NCI-H2029 treated with DMSO at 0.1 percent for 48 hours (cell line): Measurements from ENCODE around the gene EZR.
A peak's percentile ranks its signal among the peaks of the same experiment; 100 is the strongest.

Experiments used
- DNase-seq: peaks from one replicate; lab custom pipeline; 2025; lab: John Stamatoyannopoulos, UW

The EZR gene

GRCh38 chr6:158819213-158819976 lies at the start of gene EZR:
EZR (minus strand) TSS chr6:158819368; CDS start chr6:158818093, 1,275 bp downstream.
- no peak for DNase-seq

DNA sequence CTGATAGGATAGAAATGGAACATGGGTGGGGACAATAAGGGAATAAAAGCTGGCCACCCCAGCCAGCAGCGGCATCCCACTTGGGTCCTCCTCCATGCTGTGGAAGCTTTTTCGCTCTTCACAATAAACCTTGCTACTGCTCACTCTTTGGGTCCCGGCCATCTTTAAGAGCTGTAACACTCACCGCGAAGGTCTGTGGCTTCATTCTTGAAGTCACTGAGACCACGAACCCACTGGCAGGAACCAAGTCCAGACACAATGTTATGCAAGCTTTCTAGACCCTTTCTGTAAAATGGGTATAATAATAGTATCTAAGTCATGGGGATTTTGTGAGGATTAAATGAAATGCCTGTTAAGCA lies 48.9 kb upstream of the EZR start:
- no peak for DNase-seq

DNA sequence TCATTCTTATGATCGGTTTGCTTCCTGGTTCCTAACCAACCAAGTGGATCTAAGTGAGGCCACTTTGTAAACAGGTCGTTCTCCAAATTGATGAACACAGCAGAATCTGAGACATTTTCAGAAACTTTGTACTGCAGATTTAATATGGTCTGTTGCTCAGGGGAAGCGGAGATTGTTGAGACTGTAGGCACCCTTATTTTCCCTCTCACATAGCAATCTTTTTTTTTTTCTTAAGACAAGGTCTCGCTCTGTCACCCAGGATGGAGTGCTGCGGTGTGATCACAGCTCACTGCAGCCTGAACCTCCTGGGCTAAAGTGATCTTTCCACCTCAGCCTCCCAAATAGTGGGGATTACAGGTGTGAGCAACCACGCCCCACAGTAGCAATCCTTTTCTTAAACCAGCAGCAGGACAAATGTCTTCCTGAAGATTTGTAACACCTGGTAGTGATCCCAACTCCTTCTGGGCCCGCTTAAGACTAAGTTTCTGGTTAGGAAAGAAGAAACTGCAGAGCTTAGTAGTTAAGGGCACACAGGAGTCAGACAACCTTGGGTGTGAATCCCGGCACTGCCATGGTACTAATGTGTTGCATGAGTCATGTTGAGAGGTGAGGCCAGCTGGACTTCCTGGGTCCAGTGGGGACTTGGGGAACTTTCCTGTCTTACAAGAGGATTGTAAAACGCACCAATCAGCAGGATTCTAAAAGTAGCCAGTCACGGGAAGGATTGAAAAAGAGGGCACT lies 48.4 kb upstream of the EZR start:
- no peak for DNase-seq

GRCh38 chr6:158865769-158866168 lies 46.6 kb upstream of the EZR start:
- DNase-seq: no peak

- no peak for DNase-seq
These were observed 44.5 kb upstream of the EZR start for GRCh38 chr6:158863646-158864045.

DNA sequence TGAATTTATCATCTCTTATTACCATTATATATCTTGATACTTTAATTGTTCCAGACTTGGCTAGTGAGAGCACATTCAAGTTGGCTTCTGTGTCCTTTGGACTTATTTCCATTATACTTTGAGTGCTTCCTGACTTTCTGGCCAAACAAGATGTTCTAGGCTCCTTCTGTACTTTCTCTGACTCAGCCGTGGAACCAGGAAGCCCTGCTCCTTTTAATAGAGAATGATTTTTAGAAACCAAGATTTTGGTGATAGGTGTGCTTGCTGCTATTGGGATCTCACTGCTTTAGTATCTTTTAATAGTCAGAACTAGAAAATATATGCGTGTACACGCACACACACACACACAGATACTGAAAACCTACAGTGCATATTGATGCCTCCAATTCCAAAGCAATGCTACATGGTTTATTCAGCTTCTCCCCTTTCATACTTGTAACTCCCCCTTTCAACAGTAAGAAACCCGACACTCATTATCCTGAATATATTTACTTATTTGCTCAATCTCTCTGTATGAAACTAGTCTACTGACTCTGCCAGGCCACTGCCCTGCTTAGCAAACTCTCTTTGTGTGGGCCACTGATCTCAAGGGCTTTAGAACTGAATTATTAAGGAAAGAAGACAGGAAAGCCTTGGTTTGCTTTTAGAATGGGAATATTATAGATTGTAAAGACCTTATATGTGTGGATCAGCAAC lies 42.7 kb upstream of the EZR start:
- DNase-seq: peak; percentile 87

GRCh38 chr6:158860279-158860865 lies 41.2 kb upstream of the EZR start:
- no peak for DNase-seq

- DNase-seq: no peak
These were observed 37.1 kb upstream of the EZR start for GRCh38 chr6:158856261-158856660.

DNA sequence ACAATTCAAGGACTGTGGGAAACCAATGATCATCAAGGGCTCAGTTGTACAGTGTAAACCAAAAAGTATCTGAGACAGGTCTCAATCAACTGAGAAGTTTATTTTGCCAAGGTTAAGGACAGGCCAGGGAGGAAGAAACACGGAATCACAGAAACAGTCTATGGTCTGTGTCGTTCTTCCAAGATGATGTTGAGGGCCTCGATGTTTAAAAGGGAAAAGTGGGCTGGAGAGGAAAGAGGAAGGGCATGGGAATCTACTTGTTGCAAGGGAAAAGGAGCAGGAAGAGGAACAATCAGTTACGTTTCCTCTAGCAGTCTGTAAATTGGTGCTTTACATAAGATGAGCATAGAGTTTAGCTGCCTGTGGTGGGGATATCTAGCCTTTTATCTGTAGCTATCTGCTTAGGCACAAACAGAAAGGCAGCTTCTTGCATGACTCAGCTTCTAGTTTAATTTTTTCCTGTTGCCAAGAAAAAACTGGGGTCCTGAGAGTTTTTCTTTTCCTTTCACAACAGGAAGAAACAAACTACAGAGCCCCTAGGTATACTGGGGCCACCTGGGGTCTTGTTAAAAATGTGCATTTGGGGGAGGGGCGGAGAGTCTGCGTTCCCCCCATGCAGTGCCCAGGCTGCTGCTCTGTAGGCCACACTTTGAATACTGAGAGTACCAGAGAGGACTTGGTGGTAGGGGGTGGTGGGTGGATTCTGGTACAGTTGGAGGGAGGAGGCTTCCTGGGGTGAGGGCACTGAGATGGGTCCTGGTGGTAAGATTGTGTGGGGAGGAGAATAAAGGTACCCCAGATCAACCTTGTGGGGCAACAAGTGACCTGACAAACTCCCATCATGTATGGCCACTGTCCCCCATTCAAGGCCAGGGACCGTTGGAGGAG lies 35.3 kb upstream of the EZR start:
- DNase-seq: no peak

DNA sequence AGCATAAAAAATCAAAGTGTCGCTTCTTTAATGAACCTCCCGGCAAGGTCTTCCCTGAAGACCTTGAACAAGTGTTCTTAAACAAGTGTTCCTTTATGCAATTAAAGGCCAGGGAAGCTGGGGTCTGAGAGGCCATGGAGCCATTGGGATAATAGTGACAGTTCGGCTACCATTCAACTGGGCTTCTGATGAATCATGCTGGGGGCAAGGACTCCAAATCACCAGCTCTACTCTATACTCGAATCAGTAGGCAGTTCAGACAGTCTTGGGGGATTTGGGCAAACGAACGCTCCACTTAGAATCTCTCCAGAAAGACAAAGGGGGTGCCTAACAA lies 34.7 kb upstream of the EZR start:
- DNase-seq: no peak

DNA sequence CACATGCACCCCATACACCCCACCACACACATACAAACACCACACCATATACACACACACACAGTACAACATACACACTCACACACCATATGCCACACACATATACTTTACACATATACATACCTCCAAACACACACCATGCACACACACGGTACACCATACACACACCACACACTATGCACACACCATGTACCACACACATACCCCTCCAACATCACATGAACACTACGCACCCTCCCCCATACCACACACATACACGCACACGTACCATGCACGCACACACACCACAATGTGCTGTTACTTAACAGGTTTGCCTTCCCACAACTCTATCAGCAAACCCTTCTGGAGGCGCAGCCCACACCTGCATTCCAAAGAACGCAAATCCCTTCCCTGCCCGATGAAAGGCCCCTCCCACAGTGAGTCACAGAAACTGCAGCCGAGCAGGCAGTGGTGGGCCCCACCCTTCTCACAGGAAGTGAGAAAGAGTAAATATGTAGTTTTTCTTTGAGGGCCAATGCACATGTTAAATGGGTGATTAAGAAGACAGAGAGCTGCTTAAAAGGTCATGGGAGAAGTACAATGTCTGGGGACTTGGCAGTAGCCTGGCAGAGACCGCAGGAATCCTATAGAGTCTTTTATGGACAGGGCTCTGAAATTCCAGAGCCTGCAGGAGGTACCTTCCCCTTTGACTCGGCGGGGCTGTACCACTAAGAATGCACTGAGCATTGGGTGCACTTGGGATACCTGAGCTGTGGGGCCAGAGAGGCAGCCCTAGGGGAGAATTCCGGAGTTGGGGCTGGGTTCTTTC lies 34.1 kb upstream of the EZR start:
- DNase-seq: peak; percentile 27

- no peak for DNase-seq
These were observed 33.3 kb upstream of the EZR start for GRCh38 chr6:158852312-158853071.

DNA sequence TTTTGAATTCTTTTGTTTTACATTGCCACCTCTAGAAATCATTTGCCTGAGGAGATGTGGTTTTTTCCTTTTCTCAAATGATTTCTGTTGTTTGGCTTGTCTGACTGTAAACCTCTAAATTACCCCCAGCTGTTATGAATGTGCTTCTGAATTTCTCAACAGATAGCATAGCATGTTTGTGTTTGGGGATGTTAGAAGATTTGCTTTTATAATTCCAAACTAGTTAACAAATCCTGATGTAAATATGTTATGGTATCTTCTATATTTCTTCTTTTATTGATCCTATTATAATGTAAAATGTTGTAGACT lies 31.6 kb upstream of the EZR start:
- DNase-seq: no peak

GRCh38 chr6:158849899-158850806 lies 31.0 kb upstream of the EZR start:
- peak; percentile 92 for DNase-seq

DNA sequence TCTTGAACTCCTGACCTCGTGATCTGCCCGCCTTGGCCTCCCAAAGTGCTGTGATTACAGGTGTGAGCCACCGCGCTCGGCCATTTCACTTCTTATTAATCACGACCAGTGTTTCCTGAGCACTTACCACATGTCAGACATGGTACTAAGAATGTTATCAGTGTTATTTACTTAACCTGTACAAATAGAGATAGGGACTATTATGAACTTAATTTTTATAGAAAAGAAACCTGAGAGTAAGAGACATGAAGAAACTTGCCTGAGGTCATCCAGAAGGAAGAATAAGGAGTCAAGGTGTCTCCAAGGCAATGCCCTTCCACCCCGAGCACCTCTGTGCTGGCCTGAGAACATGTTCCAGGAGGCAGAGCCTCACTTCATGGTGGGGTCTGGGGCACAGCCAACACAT lies 29.3 kb upstream of the EZR start:
- DNase-seq: no peak

GRCh38 chr6:158847786-158848185 lies 28.6 kb upstream of the EZR start:
- no peak for DNase-seq

DNA sequence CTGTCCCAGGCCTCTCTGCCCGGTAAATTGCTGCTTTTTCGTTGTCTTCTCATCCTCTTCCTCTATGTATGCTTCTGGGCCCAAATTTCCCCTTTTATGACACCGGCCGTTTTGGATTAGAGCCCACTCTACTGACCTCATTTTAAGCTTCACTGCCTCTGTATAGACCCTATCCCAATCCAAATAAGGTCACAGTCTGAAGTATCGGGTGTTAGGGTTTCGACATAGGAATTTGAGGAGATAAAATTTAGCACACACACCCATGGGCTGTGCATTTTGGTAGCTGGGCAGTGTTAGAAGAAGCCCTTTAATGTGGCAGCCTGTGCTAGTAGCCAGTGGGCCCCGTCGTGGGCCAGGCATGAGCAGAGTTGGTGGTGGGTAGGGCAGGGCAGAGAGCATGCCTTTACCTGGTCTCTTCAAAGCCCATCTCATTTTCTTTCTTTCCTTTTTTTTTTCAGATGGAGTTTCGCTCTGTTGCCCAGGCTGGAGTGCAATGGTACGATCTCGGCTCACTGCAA lies 27.9 kb upstream of the EZR start:
- DNase-seq: peak; percentile 35

DNA sequence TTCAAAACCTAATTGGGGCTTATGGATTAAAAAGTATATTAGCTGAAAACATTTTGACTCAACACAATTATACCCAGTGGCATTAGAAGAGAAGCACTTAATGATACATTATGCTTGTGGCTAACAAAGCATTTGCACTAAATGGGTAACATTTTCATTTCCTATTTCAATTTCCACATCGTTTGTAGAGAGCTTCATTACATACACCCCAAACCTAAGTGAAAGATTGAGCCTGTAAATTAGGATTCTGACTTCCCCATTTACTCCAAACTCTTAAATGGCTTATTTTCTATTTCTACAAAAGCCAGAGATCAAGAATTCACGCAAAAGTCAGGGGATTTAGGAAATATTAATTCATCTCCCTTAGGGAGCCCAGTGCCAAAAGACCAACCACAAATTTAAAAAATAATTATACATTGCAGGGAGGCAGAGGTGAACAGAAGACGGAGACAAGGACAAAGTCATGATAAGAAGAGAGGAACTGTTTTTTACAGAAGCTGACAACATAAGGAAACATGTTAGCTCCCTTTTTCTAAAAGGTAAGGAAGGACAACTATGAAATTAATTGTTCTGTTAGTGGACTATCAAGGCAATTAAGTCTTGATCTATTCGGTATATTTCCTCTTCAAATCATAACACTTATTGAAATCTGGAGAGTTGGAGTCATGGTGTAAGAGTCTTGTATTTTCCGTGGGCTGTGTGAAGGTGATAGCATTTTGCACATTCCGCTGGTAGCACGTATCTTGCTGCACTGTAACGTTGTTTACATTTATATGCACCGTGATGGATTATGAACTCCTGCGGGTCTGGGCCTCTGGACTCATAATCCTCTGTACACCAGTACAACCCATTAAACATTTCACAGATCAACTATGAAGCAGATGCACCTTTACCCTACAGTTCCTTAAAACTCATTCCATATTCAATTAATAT lies 24.8 kb upstream of the EZR start:
- DNase-seq: no peak
